SU-DHL-6 (cell line): ENCODE data around the gene SLC44A3.

Experiments used
- H2AFZ ChIP-seq: fragments of 200-600 bp; sonication (generic); 2 replicates; pipeline ENCODE4 v1.6.1; 2014; ENCODE audit warnings: low read depth, mild to moderate bottlenecking, moderate library complexity, mixed read lengths, antibody characterized with exemption, low read length; ENCODE audit not compliant: severe bottlenecking
- H3F3A ChIP-seq: fragments of 200-600 bp; shearing (Covaris generic); 2 replicates; pipeline ENCODE4 v1.6.0; 2016; ENCODE audit warnings: antibody characterized with exemption, mild to moderate bottlenecking; ENCODE audit not compliant: insufficient read depth
- H3K27ac ChIP-seq: fragments of 200-600 bp; sonication (generic); 2 replicates; pipeline ENCODE4 v1.5.1; 2016; ENCODE audit warnings: low read depth, mild to moderate bottlenecking, low read length, moderate library complexity, mixed read lengths
- H3K27me3 ChIP-seq: fragments of 200-600 bp; sonication (generic), shearing (Covaris generic); 2 replicates; pipeline ENCODE4 v1.6.0; 2014; ENCODE audit warnings: mild to moderate bottlenecking, low read length
- H3K36me3 ChIP-seq: fragments of 200-600 bp; sonication (generic); 2 replicates; pipeline ENCODE4 v1.6.1; 2014; ENCODE audit warnings: mild to moderate bottlenecking, low read length, mixed read lengths
- H3K4me2 ChIP-seq: fragments of 300-600, 200-600 bp; shearing (Covaris generic), sonication (generic); 2 replicates; pipeline ENCODE4 v1.6.0; 2014; ENCODE audit warnings: low read length, low read depth, mild to moderate bottlenecking; ENCODE audit not compliant: poor library complexity, severe bottlenecking
- H3K4me3 ChIP-seq: fragments of 200-600 bp; sonication (generic); 2 replicates; pipeline ENCODE4 v1.5.1; 2014; ENCODE audit warnings: antibody characterized with exemption, low read length, mild to moderate bottlenecking, mixed read lengths; ENCODE audit not compliant: insufficient read depth, poor library complexity, severe bottlenecking
- H3K79me2 ChIP-seq: fragments of 200-600 bp; sonication (generic); 2 replicates; pipeline ENCODE4 v1.6.1; 2014; ENCODE audit warnings: mild to moderate bottlenecking, low read length, moderate library complexity; ENCODE audit not compliant: insufficient read depth
- H3K9ac ChIP-seq: fragments of 200-600 bp; sonication (generic); 2 replicates; pipeline ENCODE4 v1.7.0; 2014; ENCODE audit warnings: mild to moderate bottlenecking, low read length
- H3K9me2 ChIP-seq: fragments of 200-600 bp; sonication (generic); replicated peaks from 2 replicates; pipeline ENCODE4 v1.6.1; 2014; ENCODE audit warnings: low read length; ENCODE audit not compliant: insufficient read depth
- H3K9me3 ChIP-seq: fragments of 200-600 bp; sonication (generic); 2 replicates; pipeline ENCODE4 v1.6.1; 2014; ENCODE audit warnings: low read length, mixed read lengths; ENCODE audit not compliant: insufficient read depth
- H4K20me1 ChIP-seq: fragments of 200-600 bp; sonication (generic); 2 replicates; pipeline ENCODE4 v1.6.1; 2014; ENCODE audit warnings: low read depth, mild to moderate bottlenecking, antibody characterized with exemption, low read length, moderate library complexity, mixed read lengths
- CTCF ChIP-seq: fragments of 200-600 bp; sonication (generic); IDR thresholded peaks from one replicate; pipeline ENCODE4 v1.5.1; 2017; ENCODE audit warnings: antibody characterized with exemption, mild to moderate bottlenecking, low read length, moderate library complexity; ENCODE audit not compliant: insufficient read depth, poor library complexity, severe bottlenecking
- EZH2phosphoT487 ChIP-seq: fragments of 200-600 bp; sonication (generic), shearing (Covaris generic); conservative IDR thresholded peaks from 2 replicates; pipeline ENCODE4 v1.6.1; 2018; ENCODE audit warnings: mild to moderate bottlenecking, antibody characterized with exemption, low read length, moderate library complexity, mixed read lengths

SLC44A3 gene

DNA sequence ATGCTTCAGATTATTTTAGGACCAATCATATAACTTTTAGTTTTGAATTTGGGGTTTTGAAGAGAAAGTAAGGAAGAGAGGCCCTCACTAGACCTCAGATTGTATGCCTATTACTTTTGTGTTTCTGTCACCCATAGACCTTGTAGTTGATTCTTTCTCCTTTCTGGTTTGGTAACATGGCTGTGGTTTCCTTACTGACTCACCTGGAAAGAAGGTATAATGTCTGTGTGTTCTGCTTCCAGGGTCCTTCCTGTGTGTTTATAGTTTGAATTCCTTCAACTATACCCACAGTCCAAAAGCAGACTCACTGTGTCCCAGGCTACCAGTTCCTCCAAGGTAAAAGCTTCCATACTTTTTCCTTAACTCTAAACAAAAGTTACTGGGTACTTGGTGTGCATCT is 8.1 kb downstream of the SLC44A3 start:
- no peaks in the 10 kb centered on the region for H3K27me3 ChIP-seq
- H3K79me2 ChIP-seq, result no peaks in the 10 kb centered on the region
- no peak overlapping the region for H3K4me2 ChIP-seq
- no peak for TF ChIP-seq EZH2phosphoT487
- TF ChIP-seq CTCF, result no peak
- no peaks in the 10 kb centered on the region for H4K20me1 ChIP-seq
- no peak overlapping the region for H3K27ac ChIP-seq
- no peaks in the 10 kb centered on the region for H3K9me3 ChIP-seq
- H2AFZ ChIP-seq, result no peak overlapping the region
- no peak overlapping the region for H3K4me3 ChIP-seq
- no peak overlapping the region for H3K9ac ChIP-seq
- H3F3A ChIP-seq, result no peaks in the 10 kb centered on the region
- H3K9me2 ChIP-seq, result no peaks in the 10 kb centered on the region
- H3K36me3 ChIP-seq, result no peaks in the 10 kb centered on the region

DNA sequence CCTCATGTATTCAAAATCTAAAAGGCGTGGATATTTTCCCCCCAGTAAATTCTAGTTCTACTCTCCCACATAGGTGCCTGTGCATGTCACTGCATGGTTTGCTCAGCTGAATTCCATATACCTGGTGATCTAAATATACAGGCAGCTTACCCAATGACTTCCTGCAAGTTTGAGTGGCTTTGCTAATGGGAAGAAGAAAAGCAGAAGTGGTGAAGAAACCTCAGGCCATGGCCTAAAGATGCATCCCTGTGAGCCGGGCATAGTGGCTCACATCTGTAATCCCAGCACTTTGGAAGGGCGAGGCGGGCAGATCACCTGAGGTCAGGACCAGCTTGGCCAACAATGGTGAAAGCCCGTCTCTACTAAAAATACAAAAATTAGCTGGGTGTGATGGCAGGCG is 11.5 kb downstream of the SLC44A3 start:
- H3F3A ChIP-seq, result no peaks in the 10 kb centered on the region
- no peaks in the 10 kb centered on the region for H4K20me1 ChIP-seq
- H3K9ac ChIP-seq, result no peak overlapping the region
- H3K27me3 ChIP-seq, result no peaks in the 10 kb centered on the region
- no peak overlapping the region for H2AFZ ChIP-seq
- H3K79me2 ChIP-seq, result no peaks in the 10 kb centered on the region
- no peaks in the 10 kb centered on the region for H3K9me3 ChIP-seq
- no peaks in the 10 kb centered on the region for H3K36me3 ChIP-seq
- no peak overlapping the region for H3K4me2 ChIP-seq
- TF ChIP-seq CTCF (no peak), EZH2phosphoT487 (no peak)
- no peak overlapping the region for H3K4me3 ChIP-seq
- no peak overlapping the region for H3K27ac ChIP-seq
- H3K9me2 ChIP-seq, result no peaks in the 10 kb centered on the region

GRCh38 chr1:94832446-94832845 is 12.3 kb downstream of the SLC44A3 start:
- no peak overlapping the region for H2AFZ ChIP-seq
- H3K27me3 ChIP-seq, result no peaks in the 10 kb centered on the region
- no peak overlapping the region for H3K9ac ChIP-seq
- H3K9me2 ChIP-seq, result no peaks in the 10 kb centered on the region
- no peaks in the 10 kb centered on the region for H3K9me3 ChIP-seq
- H4K20me1 ChIP-seq, result no peaks in the 10 kb centered on the region
- no peak for TF ChIP-seq EZH2phosphoT487
- TF ChIP-seq CTCF, result no peak
- no peak overlapping the region for H3K27ac ChIP-seq
- no peaks in the 10 kb centered on the region for H3K79me2 ChIP-seq
- no peaks in the 10 kb centered on the region for H3K36me3 ChIP-seq
- no peaks in the 10 kb centered on the region for H3F3A ChIP-seq
- H3K4me3 ChIP-seq, result no peak overlapping the region
- no peak overlapping the region for H3K4me2 ChIP-seq

- TF ChIP-seq EZH2phosphoT487, result no peak
- TF ChIP-seq CTCF, result no peak
- Histone ChIP-seq H3K9me2 (no peaks in the 10 kb centered on the region), H3K27me3 (no peaks in the 10 kb centered on the region), H3F3A (no peaks in the 10 kb centered on the region), H3K36me3 (no peaks in the 10 kb centered on the region), H3K27ac (no peak overlapping the region), H3K4me3 (no peak overlapping the region), H3K9me3 (no peaks in the 10 kb centered on the region), H3K9ac (no peak overlapping the region), H3K79me2 (no peaks in the 10 kb centered on the region), H4K20me1 (no peaks in the 10 kb centered on the region), H3K4me2 (no peak overlapping the region), H2AFZ (no peak overlapping the region)
Observed at GRCh38 chr1:94832931-94833585, 12.9 kb downstream of the SLC44A3 start.
